ENCODE data around the gene NCAM1.

DNA sequence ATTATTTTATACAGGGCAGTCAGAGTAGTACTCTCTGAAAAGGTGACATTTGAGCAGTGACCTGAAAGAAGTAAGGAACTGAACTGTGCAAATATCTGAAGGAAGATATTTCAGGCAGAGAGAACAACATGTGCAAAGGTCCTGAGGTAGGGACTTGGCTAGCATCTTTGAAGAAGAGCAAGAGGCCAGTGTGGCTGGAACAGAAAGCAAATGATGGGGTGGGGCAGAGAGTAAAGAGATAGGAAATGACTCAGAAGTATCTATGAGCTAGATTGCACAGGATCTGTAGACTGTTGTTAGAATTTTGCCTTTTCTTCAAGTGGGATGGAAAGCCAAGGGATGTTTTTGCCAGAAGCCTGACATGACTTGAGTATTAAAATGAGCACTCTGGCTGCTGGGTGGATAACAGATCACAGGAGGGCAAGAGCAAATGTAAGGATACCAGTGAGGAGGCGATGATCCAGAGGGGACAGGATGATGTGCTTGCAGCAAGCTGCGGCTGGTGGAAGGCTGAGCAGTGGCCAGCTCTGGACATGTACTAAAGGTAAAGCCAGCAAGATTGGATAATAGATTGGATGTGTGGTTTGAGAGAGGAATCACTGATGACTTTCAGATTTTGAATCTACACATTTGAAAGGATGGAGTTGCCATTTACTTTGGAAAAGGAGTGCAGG is 320.0 kb downstream of the NCAM1 start:
- TF ChIP-seq, protein P1, sequence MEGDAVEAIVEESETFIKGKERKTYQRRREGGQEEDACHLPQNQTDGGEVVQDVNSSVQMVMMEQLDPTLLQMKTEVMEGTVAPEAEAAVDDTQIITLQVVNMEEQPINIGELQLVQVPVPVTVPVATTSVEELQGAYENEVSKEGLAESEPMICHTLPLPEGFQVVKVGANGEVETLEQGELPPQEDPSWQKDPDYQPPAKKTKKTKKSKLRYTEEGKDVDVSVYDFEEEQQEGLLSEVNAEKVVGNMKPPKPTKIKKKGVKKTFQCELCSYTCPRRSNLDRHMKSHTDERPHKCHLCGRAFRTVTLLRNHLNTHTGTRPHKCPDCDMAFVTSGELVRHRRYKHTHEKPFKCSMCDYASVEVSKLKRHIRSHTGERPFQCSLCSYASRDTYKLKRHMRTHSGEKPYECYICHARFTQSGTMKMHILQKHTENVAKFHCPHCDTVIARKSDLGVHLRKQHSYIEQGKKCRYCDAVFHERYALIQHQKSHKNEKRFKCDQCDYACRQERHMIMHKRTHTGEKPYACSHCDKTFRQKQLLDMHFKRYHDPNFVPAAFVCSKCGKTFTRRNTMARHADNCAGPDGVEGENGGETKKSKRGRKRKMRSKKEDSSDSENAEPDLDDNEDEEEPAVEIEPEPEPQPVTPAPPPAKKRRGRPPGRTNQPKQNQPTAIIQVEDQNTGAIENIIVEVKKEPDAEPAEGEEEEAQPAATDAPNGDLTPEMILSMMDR (conservative IDR thresholded peaks at IDR 0.05), result no peak
- TF ChIP-seq EZH2 (IDR thresholded peaks at IDR 0.05; ENCODE audit: low read depth), result no peak
